ENCODE results near the gene C11orf98.

The C11orf98 gene

GRCh38 chr11:62648967-62649364, 16.0 kb downstream of the C11orf98 start:
- Histone ChIP-seq H3K27ac (ENCODE audit: low read depth, low read length) (no peak overlapping the region), H3K4me1 (ENCODE audit: insufficient read depth, low read length) (no peaks in the 10 kb centered on the region), H3K36me3 (ENCODE audit: insufficient read depth, low read length) (peaks cover 34% of the 10 kb centered on the region), H3K9ac (ENCODE audit: low read depth, low read length) (no peak overlapping the region), H3K27me3 (ENCODE audit: insufficient read depth, low read length) (no peaks in the 10 kb centered on the region), H3K4me3 (ENCODE audit: low read length) (no peak overlapping the region), H3K9me3 (ENCODE audit: insufficient read depth, low read depth, low read length) (no peaks in the 10 kb centered on the region)
- 97% methylated on average over 10 of the region's 11 CpGs for WGBS

GRCh38 chr11:62648185-62648966, 16.6 kb downstream of the C11orf98 start:
- Histone ChIP-seq H3K27me3 (ENCODE audit: insufficient read depth, low read length) (no peaks in the 10 kb centered on the region), H3K4me1 (ENCODE audit: insufficient read depth, low read length) (no peaks in the 10 kb centered on the region), H3K9ac (ENCODE audit: low read depth, low read length) (no peak overlapping the region), H3K4me3 (ENCODE audit: low read length) (no peak overlapping the region), H3K9me3 (ENCODE audit: insufficient read depth, low read depth, low read length) (no peaks in the 10 kb centered on the region), H3K36me3 (ENCODE audit: insufficient read depth, low read length) (peaks cover 40% of the 10 kb centered on the region), H3K27ac (ENCODE audit: low read depth, low read length) (no peak overlapping the region)
- 95% methylated on average over 24 of the region's 24 CpGs for WGBS

GRCh38 chr11:62647609-62648005, 17.4 kb downstream of the C11orf98 start:
- 93% methylated on average over 6 of the region's 6 CpGs for WGBS

GRCh38 chr11:62646825-62647608, 18.0 kb downstream of the C11orf98 start:
- 0 out of 2 replicates have a peak overlapping the region, but pooled peaks have one; percentile 28 for H3K4me3 ChIP-seq (ENCODE audit: low read length)
- no peak overlapping the region for H3K9ac ChIP-seq (ENCODE audit: low read depth, low read length)
- H3K27me3 ChIP-seq (ENCODE audit: insufficient read depth, low read length), result no peaks in the 10 kb centered on the region
- no peaks in the 10 kb centered on the region for H3K9me3 ChIP-seq (ENCODE audit: insufficient read depth, low read depth, low read length)
- H3K36me3 ChIP-seq (ENCODE audit: insufficient read depth, low read length), result peaks cover 48% of the 10 kb centered on the region
- peak overlapping the region; percentile 16; the same call in 1 of the 2 replicates for H3K27ac ChIP-seq (ENCODE audit: low read depth, low read length)
- no peaks in the 10 kb centered on the region for H3K4me1 ChIP-seq (ENCODE audit: insufficient read depth, low read length)
- WGBS, result 78% methylated on average over 31 of the region's 32 CpGs

More at GRCh38 chr11:62647609-62648005, 17.4 kb downstream of the C11orf98 start:
- Histone ChIP-seq H3K4me3 (ENCODE audit: low read length) (no peak overlapping the region), H3K4me1 (ENCODE audit: insufficient read depth, low read length) (no peaks in the 10 kb centered on the region), H3K9ac (ENCODE audit: low read depth, low read length) (no peak overlapping the region), H3K27me3 (ENCODE audit: insufficient read depth, low read length) (no peaks in the 10 kb centered on the region), H3K36me3 (ENCODE audit: insufficient read depth, low read length) (peaks cover 47% of the 10 kb centered on the region), H3K9me3 (ENCODE audit: insufficient read depth, low read depth, low read length) (no peaks in the 10 kb centered on the region), H3K27ac (ENCODE audit: low read depth, low read length) (no peak overlapping the region)

- Histone ChIP-seq H3K4me1 (ENCODE audit: insufficient read depth, low read length) (no peaks in the 10 kb centered on the region), H3K9ac (ENCODE audit: low read depth, low read length) (peak within 1 kb of the TSS; percentile 99), H3K27ac (ENCODE audit: low read depth, low read length) (peak within 1 kb of the TSS; percentile 93), H3K4me3 (ENCODE audit: low read length) (peak within 1 kb of the TSS; percentile 92), H3K27me3 (ENCODE audit: insufficient read depth, low read length) (no peaks in the 10 kb centered on the region), H3K9me3 (ENCODE audit: insufficient read depth, low read depth, low read length) (no peaks in the 10 kb centered on the region), H3K36me3 (ENCODE audit: insufficient read depth, low read length) (peaks cover 48% of the 10 kb centered on the region)
- under 1% methylated on average over 73 of the region's 73 CpGs for WGBS
Measured at GRCh38 chr11:62645946-62646824, 18.8 kb downstream of the C11orf98 start, which contains the start of gene GANAB. Gene GANAB, minus strand, starts transcription at chr11:62646613. Its CDS starts 14 bp downstream, at chr11:62646599.

GRCh38 chr11:62645671-62645945, 19.4 kb downstream of the C11orf98 start:
- no peaks in the 10 kb centered on the region for H3K4me1 ChIP-seq (ENCODE audit: insufficient read depth, low read length)
- WGBS, result 28% methylated on average over 11 of the region's 11 CpGs
- peak overlapping the region; percentile 92 for H3K4me3 ChIP-seq (ENCODE audit: low read length)
- peak overlapping the region; percentile 99 for H3K9ac ChIP-seq (ENCODE audit: low read depth, low read length)
- peaks cover 46% of the 10 kb centered on the region for H3K36me3 ChIP-seq (ENCODE audit: insufficient read depth, low read length)
- H3K27me3 ChIP-seq (ENCODE audit: insufficient read depth, low read length), result no peaks in the 10 kb centered on the region
- no peaks in the 10 kb centered on the region for H3K9me3 ChIP-seq (ENCODE audit: insufficient read depth, low read depth, low read length)
- peak overlapping the region; percentile 93 for H3K27ac ChIP-seq (ENCODE audit: low read depth, low read length)

GRCh38 chr11:62644220-62644619, 20.8 kb downstream of the C11orf98 start:
- Histone ChIP-seq H3K9me3 (ENCODE audit: insufficient read depth, low read depth, low read length) (no peaks in the 10 kb centered on the region), H3K4me1 (ENCODE audit: insufficient read depth, low read length) (no peaks in the 10 kb centered on the region), H3K27ac (ENCODE audit: low read depth, low read length) (no peak overlapping the region), H3K27me3 (ENCODE audit: insufficient read depth, low read length) (no peaks in the 10 kb centered on the region), H3K9ac (ENCODE audit: low read depth, low read length) (no peak overlapping the region), H3K36me3 (ENCODE audit: insufficient read depth, low read length) (peaks cover 45% of the 10 kb centered on the region), H3K4me3 (ENCODE audit: low read length) (no peak overlapping the region)
- 98% methylated on average over 8 of the region's 8 CpGs for WGBS

GRCh38 chr11:62632492-62632891, 32.5 kb downstream of the C11orf98 start:
- Histone ChIP-seq H3K9me3 (ENCODE audit: insufficient read depth, low read depth, low read length) (no peaks in the 10 kb centered on the region), H3K27me3 (ENCODE audit: insufficient read depth, low read length) (no peaks in the 10 kb centered on the region), H3K4me3 (ENCODE audit: low read length) (no peak overlapping the region), H3K4me1 (ENCODE audit: insufficient read depth, low read length) (no peaks in the 10 kb centered on the region), H3K27ac (ENCODE audit: low read depth, low read length) (no peak overlapping the region), H3K9ac (ENCODE audit: low read depth, low read length) (no peak overlapping the region), H3K36me3 (ENCODE audit: insufficient read depth, low read length) (peaks cover 98% of the 10 kb centered on the region)
- 97% methylated on average over 6 of the region's 6 CpGs for WGBS

GRCh38 chr11:62627713-62628112, 37.3 kb downstream of the C11orf98 start:
- no peaks in the 10 kb centered on the region for H3K4me1 ChIP-seq (ENCODE audit: insufficient read depth, low read length)
- WGBS, result 92% methylated on average over 3 of the region's 3 CpGs
- no peaks in the 10 kb centered on the region for H3K9me3 ChIP-seq (ENCODE audit: insufficient read depth, low read depth, low read length)
- H3K36me3 ChIP-seq (ENCODE audit: insufficient read depth, low read length), result peaks cover 78% of the 10 kb centered on the region
- no peak overlapping the region for H3K9ac ChIP-seq (ENCODE audit: low read depth, low read length)
- no peak overlapping the region for H3K27ac ChIP-seq (ENCODE audit: low read depth, low read length)
- no peak overlapping the region for H3K4me3 ChIP-seq (ENCODE audit: low read length)
- no peaks in the 10 kb centered on the region for H3K27me3 ChIP-seq (ENCODE audit: insufficient read depth, low read length)

GRCh38 chr11:62622476-62623089, 42.4 kb downstream of the C11orf98 start:
- peaks cover 10% of the 10 kb centered on the region; the same call in 1 of the 2 replicates for H3K4me1 ChIP-seq (ENCODE audit: insufficient read depth, low read length)

More at GRCh38 chr11:62622476-62623089, 42.4 kb downstream of the C11orf98 start:
- H3K27ac ChIP-seq (ENCODE audit: low read depth, low read length), result peak overlapping the region; percentile 91
- H3K9ac ChIP-seq (ENCODE audit: low read depth, low read length), result peak overlapping the region; percentile 21
- H3K4me3 ChIP-seq (ENCODE audit: low read length), result peak overlapping the region; percentile 93
- no peaks in the 10 kb centered on the region for H3K27me3 ChIP-seq (ENCODE audit: insufficient read depth, low read length)
- 87% methylated on average over 6 of the region's 7 CpGs for WGBS
- H3K9me3 ChIP-seq (ENCODE audit: insufficient read depth, low read depth, low read length), result no peaks in the 10 kb centered on the region
- peaks cover 27% of the 10 kb centered on the region for H3K36me3 ChIP-seq (ENCODE audit: insufficient read depth, low read length)
